Measurements from ENCODE around the gene CEP295NL.

CEP295NL gene, protein sequence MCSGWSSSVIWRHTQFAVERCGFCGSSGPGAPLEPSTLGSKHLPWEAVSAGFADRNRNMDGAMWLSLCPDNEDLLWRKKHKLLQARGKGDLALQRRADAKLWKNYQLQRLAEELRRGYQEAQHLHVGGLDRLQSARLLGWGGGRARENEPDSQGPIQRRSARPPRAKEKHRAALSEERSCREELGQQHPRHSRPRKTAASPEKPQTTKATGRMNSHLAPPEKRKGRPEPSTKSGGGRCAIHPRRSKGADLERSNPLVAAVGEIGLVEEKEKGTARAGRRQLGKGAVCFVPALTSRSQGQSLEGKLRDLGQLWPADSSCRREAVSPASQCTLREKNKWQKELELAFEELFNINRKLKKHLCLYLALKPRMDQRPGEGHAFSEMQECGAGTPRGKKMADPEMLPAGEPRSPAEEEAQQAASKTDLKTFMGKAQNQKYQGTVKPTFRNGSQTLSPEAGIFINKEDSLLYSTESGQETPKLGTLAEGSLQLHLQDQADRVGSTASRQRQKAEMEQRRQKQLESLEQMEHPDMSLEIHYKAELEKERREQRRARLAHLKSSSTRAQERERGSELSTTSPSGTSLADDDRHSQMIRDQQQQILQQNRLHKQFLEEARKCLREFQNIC

DNA sequence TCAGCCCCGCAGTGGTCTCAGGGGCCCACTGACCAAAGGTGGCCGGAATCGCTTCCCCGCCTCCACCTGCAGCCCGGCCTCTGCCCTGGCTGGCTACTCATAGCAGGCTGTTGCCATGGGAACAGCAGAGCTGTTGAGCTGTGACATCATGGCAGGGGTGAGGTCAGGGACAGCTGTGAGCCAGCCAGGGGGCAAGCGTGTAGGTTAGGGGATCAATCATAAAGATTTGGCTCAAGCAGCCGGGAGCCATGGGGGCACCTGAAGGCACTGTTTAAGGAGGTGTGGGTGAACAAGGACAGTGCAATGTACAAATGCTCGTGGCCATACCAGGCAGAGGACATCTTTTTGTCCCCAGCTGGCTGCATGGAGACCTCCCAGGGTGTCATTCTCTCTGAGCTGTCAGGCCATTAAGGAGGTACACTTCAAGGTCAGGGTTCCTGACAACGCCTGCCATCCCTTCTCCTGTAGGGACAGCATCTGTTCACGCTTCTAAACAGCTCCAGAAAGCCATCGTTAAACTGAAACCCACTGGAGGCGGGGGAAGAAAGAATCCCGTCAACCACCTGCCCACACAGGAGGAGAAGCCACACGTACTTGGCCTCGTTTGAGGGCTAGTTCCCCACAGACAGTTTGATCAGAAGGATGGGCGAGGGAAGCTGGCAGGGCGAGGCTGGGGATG is at the start of gene CEP295NL:
CEP295NL (minus strand) TSS at position 101 of the 679 bp plus-strand sequence. CDS start 1,373 bp downstream, outside the sequence.
- TF ChIP-seq, protein P1, sequence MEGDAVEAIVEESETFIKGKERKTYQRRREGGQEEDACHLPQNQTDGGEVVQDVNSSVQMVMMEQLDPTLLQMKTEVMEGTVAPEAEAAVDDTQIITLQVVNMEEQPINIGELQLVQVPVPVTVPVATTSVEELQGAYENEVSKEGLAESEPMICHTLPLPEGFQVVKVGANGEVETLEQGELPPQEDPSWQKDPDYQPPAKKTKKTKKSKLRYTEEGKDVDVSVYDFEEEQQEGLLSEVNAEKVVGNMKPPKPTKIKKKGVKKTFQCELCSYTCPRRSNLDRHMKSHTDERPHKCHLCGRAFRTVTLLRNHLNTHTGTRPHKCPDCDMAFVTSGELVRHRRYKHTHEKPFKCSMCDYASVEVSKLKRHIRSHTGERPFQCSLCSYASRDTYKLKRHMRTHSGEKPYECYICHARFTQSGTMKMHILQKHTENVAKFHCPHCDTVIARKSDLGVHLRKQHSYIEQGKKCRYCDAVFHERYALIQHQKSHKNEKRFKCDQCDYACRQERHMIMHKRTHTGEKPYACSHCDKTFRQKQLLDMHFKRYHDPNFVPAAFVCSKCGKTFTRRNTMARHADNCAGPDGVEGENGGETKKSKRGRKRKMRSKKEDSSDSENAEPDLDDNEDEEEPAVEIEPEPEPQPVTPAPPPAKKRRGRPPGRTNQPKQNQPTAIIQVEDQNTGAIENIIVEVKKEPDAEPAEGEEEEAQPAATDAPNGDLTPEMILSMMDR (IDR thresholded peaks at IDR 0.05; ENCODE audit: low read length) = no peak
- TF ChIP-seq EZH2 (IDR thresholded peaks at IDR 0.05; ENCODE audit: borderline replicate concordance, low read length) = no peak
- no peak within 1 kb of the TSS for H3K9ac ChIP-seq (ENCODE audit: low read length)
- no peaks in the 10 kb centered on the region for H3K9me2 ChIP-seq (ENCODE audit: low read depth, low read length)
- no peak within 1 kb of the TSS for H3K27ac ChIP-seq (ENCODE audit: low read depth, low read length, poor library complexity, severe bottlenecking)
- peaks cover 12% of the 10 kb centered on the region for H3K27me3 ChIP-seq (ENCODE audit: insufficient read depth, low read length)
- H2AFZ ChIP-seq (ENCODE audit: low read length) = no peak within 1 kb of the TSS
- no peaks in the 10 kb centered on the region for H3K9me3 ChIP-seq (ENCODE audit: low read length)
- no peaks in the 10 kb centered on the region for H3K79me2 ChIP-seq (ENCODE audit: insufficient read depth, low read length)
- H3F3A ChIP-seq (ENCODE audit: insufficient read depth, low read length) = no peaks in the 10 kb centered on the region
- no peak within 1 kb of the TSS for H3K4me2 ChIP-seq (ENCODE audit: low read length)
- no peaks in the 10 kb centered on the region for H3K4me1 ChIP-seq (ENCODE audit: insufficient read depth, low read length, severe bottlenecking)
- H3K36me3 ChIP-seq (ENCODE audit: insufficient read depth, low read length) = no peaks in the 10 kb centered on the region
- no peak within 1 kb of the TSS for H3K4me3 ChIP-seq (ENCODE audit: low read depth, low read length, poor library complexity, severe bottlenecking)
- no peaks in the 10 kb centered on the region for H4K20me1 ChIP-seq (ENCODE audit: insufficient read depth, low read length)

DNA sequence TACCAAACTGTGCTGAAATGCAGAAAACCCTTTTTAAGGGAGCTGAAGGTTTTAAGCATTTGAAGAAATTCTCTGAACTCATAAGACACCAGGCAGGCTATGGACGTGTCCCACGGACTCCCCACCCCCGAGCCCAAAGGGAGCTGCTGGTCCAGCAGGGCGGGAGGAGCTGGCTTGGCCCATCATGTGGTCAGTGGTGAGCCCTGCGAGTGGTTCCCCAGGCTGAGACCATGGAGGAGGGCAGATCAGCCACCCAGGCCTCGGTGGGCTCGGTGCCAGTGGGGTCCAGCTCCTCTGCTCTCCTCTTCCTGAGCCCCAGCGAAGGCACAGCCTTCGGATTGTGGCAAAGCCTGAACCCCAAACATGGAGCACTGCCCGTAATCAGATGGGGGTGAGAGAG is 49.7 kb upstream of the CEP295NL start:
- Histone ChIP-seq H3F3A (ENCODE audit: insufficient read depth, low read length) (no peaks in the 10 kb centered on the region), H3K27ac (ENCODE audit: low read depth, low read length, poor library complexity, severe bottlenecking) (no peak overlapping the region), H2AFZ (ENCODE audit: low read length) (no peak overlapping the region), H3K36me3 (ENCODE audit: insufficient read depth, low read length) (no peaks in the 10 kb centered on the region; the same call in 1 of the 2 replicates), H3K4me1 (ENCODE audit: insufficient read depth, low read length, severe bottlenecking) (no peaks in the 10 kb centered on the region), H3K9ac (ENCODE audit: low read length) (no peak overlapping the region), H4K20me1 (ENCODE audit: insufficient read depth, low read length) (no peaks in the 10 kb centered on the region), H3K4me2 (ENCODE audit: low read length) (no peak overlapping the region), H3K4me3 (ENCODE audit: low read depth, low read length, poor library complexity, severe bottlenecking) (no peak overlapping the region), H3K9me2 (ENCODE audit: low read depth, low read length) (no peaks in the 10 kb centered on the region), H3K9me3 (ENCODE audit: low read length) (peaks cover 8% of the 10 kb centered on the region), H3K79me2 (ENCODE audit: insufficient read depth, low read length) (no peaks in the 10 kb centered on the region), H3K27me3 (ENCODE audit: insufficient read depth, low read length) (peaks cover 8% of the 10 kb centered on the region; the same call in 1 of the 2 replicates)
- TF ChIP-seq EZH2 (IDR thresholded peaks at IDR 0.05; ENCODE audit: borderline replicate concordance, low read length) = no peak
- TF ChIP-seq, protein P1 (IDR thresholded peaks at IDR 0.05; ENCODE audit: low read length) = no peak

DNA sequence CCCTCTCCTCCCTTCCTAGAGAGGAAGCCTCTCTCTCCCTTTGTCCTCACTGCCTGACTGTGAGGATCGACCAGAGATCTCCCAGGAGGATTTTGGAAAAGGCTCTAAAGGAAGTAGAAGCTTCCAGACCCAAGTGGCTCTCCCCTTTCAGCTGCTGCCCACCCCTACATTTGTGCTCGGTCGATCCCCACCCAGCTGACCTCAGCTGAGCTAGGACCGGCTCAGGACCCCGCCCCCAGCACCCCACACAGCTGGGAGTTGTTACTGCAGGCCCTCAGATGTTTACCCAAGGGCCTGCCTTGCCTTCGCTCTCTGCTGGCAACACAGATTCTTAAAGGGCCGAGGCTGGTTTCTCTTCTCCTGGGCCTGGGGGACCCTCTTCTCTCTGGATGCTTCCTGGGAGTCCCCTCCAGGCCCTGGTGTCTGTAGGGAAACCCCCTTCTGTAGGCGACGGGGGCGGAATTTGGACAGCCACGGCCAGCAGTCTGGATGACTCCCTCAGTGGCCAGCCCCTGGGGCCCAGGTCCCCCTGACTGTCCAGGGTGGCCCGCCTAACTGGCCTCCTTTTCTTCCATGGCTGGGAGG is 49.1 kb upstream of the CEP295NL start:
- no peak overlapping the region for H3K27ac ChIP-seq (ENCODE audit: low read depth, low read length, poor library complexity, severe bottlenecking)
- TF ChIP-seq, protein P1 (IDR thresholded peaks at IDR 0.05; ENCODE audit: low read length) = no peak
- no peak for TF ChIP-seq EZH2 (IDR thresholded peaks at IDR 0.05; ENCODE audit: borderline replicate concordance, low read length)
- H3K4me2 ChIP-seq (ENCODE audit: low read length) = no peak overlapping the region
- H3K4me1 ChIP-seq (ENCODE audit: insufficient read depth, low read length, severe bottlenecking) = no peaks in the 10 kb centered on the region
- no peak overlapping the region for H3K4me3 ChIP-seq (ENCODE audit: low read depth, low read length, poor library complexity, severe bottlenecking)
- H3K36me3 ChIP-seq (ENCODE audit: insufficient read depth, low read length) = no peaks in the 10 kb centered on the region; the same call in 1 of the 2 replicates
- H3K9me2 ChIP-seq (ENCODE audit: low read depth, low read length) = no peaks in the 10 kb centered on the region
- no peaks in the 10 kb centered on the region for H4K20me1 ChIP-seq (ENCODE audit: insufficient read depth, low read length)
- H3K9me3 ChIP-seq (ENCODE audit: low read length) = peaks cover 8% of the 10 kb centered on the region
- no peaks in the 10 kb centered on the region for H3F3A ChIP-seq (ENCODE audit: insufficient read depth, low read length)
- H3K79me2 ChIP-seq (ENCODE audit: insufficient read depth, low read length) = no peaks in the 10 kb centered on the region
- peaks cover 8% of the 10 kb centered on the region; the same call in 1 of the 2 replicates for H3K27me3 ChIP-seq (ENCODE audit: insufficient read depth, low read length)
- H2AFZ ChIP-seq (ENCODE audit: low read length) = no peak overlapping the region
- H3K9ac ChIP-seq (ENCODE audit: low read length) = no peak overlapping the region
